GM12892 (cell line): ENCODE results near the gene ISCA2.

ENCODE experiments used
- POLR2A ChIP-seq: IDR thresholded peaks from 2 replicates; pipeline ENCODE4 v1.6.1; 2011; ENCODE audit warnings: low read depth, low read length, control low read depth
- POLR2AphosphoS5 ChIP-seq: IDR thresholded peaks from 2 replicates; pipeline ENCODE4 v1.6.1; 2011; ENCODE audit warnings: low read depth, low read length, control low read depth

DNA sequence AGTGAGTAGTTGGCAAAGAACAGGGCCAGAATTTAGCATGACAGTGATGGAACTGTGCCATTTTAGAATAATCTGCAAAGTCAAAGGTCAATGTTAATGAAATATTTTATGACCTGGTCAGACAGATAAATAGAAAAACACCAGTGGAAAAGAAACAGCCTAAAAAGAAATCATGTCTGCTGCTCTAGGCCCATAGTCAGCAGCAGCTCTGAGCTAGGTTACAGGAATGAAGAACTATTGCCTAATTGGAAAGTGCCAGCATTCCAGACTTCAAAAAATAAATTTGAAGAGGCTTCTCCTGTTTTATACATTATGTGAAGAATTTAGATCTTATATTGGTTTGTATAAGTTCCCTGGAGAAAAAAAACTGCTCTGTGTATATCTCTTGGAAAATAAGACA lies 10.2 kb upstream of the ISCA2 start:
- TF ChIP-seq POLR2A (no peak), POLR2AphosphoS5 (no peak)
